Neutrophil (primary cell): Measurements from ENCODE around the gene FAM219A.

ENCODE experiments used
- H3K27ac ChIP-seq: fragments of 200-600 bp; sonication (generic); 2 replicates; pipeline ENCODE4 v1.5.1; 2016; ENCODE audit warnings: mild to moderate bottlenecking, moderate library complexity
- H3K27me3 ChIP-seq: fragments of 200-600 bp; sonication (generic); 2 replicates; pipeline ENCODE4 v1.6.0; 2016; ENCODE audit warnings: mild to moderate bottlenecking
- H3K36me3 ChIP-seq: fragments of 200-600 bp; sonication (generic); 2 replicates; pipeline ENCODE4 v1.5.1; 2017
- H3K4me1 ChIP-seq, 2 experiments: fragments of 200-600 bp in 1 of 2; sonication (generic) in 1 of 2; 1 replicate in 1 of 2; 2 replicates in 1 of 2; pipeline versions ENCODE4 v1.5.1 to v1.6.1; 2013 to 2016; ENCODE audit warnings: low read depth in 1 of 2, low read length in 1 of 2, mild to moderate bottlenecking in 1 of 2, moderate library complexity in 1 of 2; ENCODE audit not compliant: control insufficient read depth in 1 of 2, insufficient read depth in 1 of 2
- H3K4me3 ChIP-seq, 2 experiments: fragments of 200-600 bp in 1 of 2; sonication (generic) in 1 of 2; 1 replicate in 1 of 2; 2 replicates in 1 of 2; pipeline ENCODE4 v1.5.1; 2013 to 2016; ENCODE audit warnings: low read depth in 1 of 2, low read length in 1 of 2, mild to moderate bottlenecking in 1 of 2, moderate library complexity in 1 of 2
- H3K9me3 ChIP-seq: fragments of 200-600 bp; sonication (generic); 2 replicates; pipeline ENCODE4 v1.5.1; 2016
- TF ChIP-seq, protein P1 (sequence below): fragments of 200-600 bp; sonication (generic); IDR thresholded peaks from 2 replicates; pipeline ENCODE4 v1.5.1; 2016; ENCODE audit warnings: antibody characterized with exemption

The FAM219A gene, protein sequence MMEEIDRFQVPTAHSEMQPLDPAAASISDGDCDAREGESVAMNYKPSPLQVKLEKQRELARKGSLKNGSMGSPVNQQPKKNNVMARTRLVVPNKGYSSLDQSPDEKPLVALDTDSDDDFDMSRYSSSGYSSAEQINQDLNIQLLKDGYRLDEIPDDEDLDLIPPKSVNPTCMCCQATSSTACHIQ

DNA sequence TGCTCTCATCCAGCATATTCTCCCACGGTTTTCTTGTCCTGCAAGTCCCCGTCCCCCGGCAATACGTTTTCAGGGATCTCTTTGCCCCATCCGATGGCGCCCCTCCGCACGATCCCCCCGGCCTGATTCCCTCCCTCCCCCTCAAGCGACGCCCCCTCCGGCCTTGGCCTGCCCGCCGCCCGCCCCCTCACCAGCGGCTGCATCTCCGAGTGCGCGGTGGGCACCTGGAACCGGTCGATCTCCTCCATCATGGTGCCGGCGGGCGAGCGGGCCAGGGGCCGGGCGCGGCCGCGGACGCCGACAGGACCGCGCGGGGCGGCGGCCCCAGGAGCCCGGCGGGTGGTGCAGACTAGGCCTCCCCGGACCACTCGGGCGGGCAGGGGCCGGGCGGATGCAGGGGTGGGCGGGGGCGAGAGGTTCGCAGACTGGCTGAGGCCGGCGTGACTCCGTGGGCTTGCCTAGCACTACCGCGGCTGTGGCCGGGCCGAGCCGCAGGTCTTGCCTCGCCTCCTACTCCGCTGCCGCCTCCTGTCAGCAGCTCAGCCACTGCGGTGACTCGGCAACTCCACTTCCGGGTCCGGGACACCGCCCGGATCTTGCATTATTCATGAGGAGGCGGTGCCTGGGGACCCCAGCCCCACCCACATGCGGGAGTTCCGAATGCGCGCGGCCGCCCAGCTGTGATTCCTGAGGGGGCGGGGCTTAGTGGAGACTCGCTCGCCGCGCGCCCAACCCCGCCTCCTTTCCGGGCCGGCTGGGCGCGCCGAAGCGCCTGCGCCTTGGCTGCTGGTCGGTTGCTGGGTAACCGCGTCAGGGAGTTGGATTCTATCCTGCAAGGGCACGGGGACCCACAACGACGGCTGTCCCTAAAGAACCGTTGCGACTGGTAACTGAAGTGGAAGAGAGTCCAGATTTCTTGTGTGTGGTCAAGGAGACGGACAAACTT lies at the start of gene FAM219A, which contains the start of gene DNAI1:
FAM219A (minus strand) TSS at position 558 of the 946 bp plus-strand sequence; CDS start at position 251, 307 bp downstream.
DNAI1 (plus strand) TSS at position 793 of the 946 bp plus-strand sequence. CDS start 201 bp downstream, outside the sequence.
- Histone ChIP-seq H3K27ac (peak within 1 kb of the TSS; percentile 86), H3K9me3 (no peaks in the 10 kb centered on the region), H3K4me3 (peak within 1 kb of the TSS; percentile 72 to 80), H3K27me3 (peaks cover 60% of the 10 kb centered on the region), H3K4me1 (peaks cover 22 to 27% of the 10 kb centered on the region in 2 experiments), H3K36me3 (no peaks in the 10 kb centered on the region)
- TF ChIP-seq, protein P1, sequence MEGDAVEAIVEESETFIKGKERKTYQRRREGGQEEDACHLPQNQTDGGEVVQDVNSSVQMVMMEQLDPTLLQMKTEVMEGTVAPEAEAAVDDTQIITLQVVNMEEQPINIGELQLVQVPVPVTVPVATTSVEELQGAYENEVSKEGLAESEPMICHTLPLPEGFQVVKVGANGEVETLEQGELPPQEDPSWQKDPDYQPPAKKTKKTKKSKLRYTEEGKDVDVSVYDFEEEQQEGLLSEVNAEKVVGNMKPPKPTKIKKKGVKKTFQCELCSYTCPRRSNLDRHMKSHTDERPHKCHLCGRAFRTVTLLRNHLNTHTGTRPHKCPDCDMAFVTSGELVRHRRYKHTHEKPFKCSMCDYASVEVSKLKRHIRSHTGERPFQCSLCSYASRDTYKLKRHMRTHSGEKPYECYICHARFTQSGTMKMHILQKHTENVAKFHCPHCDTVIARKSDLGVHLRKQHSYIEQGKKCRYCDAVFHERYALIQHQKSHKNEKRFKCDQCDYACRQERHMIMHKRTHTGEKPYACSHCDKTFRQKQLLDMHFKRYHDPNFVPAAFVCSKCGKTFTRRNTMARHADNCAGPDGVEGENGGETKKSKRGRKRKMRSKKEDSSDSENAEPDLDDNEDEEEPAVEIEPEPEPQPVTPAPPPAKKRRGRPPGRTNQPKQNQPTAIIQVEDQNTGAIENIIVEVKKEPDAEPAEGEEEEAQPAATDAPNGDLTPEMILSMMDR: peak; percentile 62

DNA sequence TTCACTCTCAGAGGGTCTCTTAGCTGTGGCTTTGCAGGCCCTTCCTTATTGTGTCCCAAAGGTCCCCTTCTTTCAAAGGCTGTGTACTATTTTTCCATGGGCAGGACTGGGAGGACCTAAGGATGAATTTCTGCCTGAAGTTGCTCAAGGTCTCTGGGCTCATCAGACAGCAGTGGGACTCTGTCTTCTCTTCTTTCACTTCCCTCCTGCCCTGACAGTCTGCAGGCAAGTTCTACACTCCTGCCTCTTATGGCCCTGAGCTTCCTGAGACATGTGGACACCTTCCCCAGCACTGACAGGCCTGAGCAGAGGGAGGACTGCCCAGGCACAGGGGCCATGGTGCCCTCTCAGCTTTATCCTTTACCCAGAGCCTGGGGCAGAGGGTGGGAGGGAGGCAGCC lies 49.6 kb upstream of the FAM219A start:
- no peak overlapping the region for H3K27ac ChIP-seq
- H3K27me3 ChIP-seq: peaks cover 28% of the 10 kb centered on the region
- H3K36me3 ChIP-seq: no peaks in the 10 kb centered on the region
- no peak overlapping the region for H3K4me3 ChIP-seq
- H3K9me3 ChIP-seq: no peaks in the 10 kb centered on the region
- no peaks in the 10 kb centered on the region for H3K4me1 ChIP-seq
- TF ChIP-seq, protein P1: no peak

DNA sequence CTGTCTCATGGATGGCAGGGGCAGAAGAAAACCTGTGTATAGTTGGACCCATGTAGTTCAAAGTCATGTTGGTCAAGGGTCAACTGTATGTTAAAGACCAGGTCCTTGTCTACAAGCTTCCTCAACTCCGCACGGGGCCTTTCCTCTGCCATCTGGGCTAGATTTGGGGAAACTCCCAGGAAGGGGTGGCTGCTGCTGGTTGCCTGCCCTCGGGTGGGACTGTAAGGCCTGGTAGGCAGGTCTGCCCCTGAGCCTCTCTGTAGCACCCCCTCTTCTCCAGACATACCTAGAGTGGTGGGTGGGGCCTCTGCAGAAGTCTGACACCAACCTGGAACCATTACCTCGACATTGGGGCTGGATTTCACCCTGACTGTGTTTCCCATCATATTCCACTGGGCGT lies 49.2 kb upstream of the FAM219A start:
- peaks cover 28% of the 10 kb centered on the region for H3K27me3 ChIP-seq
- no peak overlapping the region for H3K27ac ChIP-seq
- no peak overlapping the region for H3K4me3 ChIP-seq
- TF ChIP-seq, protein P1: no peak
- H3K9me3 ChIP-seq: no peaks in the 10 kb centered on the region
- H3K4me1 ChIP-seq: no peaks in the 10 kb centered on the region
- H3K36me3 ChIP-seq: no peaks in the 10 kb centered on the region

DNA sequence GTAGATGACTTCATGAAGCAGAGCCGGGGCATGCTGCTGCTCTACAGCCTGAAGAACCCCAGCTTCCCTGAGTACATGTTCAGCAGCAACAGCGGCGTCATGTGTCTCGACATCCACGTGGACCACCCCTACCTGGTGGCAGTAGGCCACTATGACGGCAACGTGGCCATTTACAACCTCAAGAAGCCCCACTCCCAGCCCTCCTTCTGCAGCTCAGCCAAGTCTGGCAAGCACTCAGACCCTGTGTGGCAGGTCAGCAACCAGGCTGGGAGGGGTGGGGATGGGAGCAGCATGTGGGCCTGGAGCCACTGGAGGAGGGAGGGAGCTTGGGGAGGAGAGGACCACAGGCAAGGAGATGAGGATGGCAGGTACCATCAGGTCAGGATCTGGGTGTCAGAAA lies 48.3 kb upstream of the FAM219A start:
- H3K9me3 ChIP-seq: no peaks in the 10 kb centered on the region
- no peak overlapping the region for H3K27ac ChIP-seq
- no peaks in the 10 kb centered on the region for H3K4me1 ChIP-seq
- no peaks in the 10 kb centered on the region for H3K36me3 ChIP-seq
- H3K27me3 ChIP-seq: peaks cover 29% of the 10 kb centered on the region
- TF ChIP-seq, protein P1: no peak
- H3K4me3 ChIP-seq: no peak overlapping the region

DNA sequence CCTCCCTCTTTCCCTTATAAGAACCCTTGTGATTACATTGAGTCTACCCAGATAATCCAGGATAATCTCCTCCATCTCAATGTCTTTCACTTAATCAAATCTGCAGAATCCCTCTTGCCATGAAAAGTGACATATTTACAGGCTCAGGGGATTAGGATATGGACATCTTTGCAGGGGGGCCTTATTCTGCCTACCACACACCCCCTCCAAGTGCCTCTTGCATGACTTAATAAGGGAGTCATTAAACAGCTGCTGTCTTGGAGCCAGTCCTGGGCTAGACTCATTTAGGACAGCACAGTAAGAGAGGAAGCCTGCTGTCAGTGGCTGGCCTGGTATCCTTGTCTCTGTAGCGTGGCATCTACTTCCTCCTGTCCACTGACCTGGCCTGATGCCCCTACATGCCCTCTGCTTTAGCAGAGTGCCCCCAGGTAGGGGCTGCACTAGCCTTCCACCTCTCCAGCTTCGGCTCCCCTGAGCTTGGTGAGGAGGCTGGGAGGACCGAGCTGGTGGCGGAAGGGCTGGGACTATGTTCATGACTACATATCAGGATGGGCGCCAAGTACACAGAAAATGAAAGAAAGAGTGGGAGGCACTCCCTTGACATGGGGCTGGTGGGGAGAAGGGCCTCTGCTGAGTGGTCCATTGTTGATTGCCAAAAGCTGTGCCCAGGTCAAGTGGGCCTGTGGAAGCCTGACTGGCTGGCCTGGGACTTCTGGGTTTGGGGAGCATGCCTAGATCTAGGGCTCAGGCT lies 47.2 kb upstream of the FAM219A start:
- TF ChIP-seq, protein P1: no peak
- Histone ChIP-seq H3K4me1 (no peaks in the 10 kb centered on the region), H3K9me3 (no peaks in the 10 kb centered on the region), H3K27ac (no peak overlapping the region), H3K4me3 (no peak overlapping the region), H3K36me3 (no peaks in the 10 kb centered on the region), H3K27me3 (peaks cover 25% of the 10 kb centered on the region)
